ENCODE data around the gene PSMD3. TPM values are rescaled to one million over a fixed set of nuclear protein-coding genes. Genes with fewer than 3 reads are reported as not detected.

Gene PSMD3
- total RNA-seq, 2 donors from 2014 or later, result 68.8 to 74.2 TPM

GRCh38 chr17:39952680-39953470 is 27.7 kb upstream of the PSMD3 start:
- no peaks in the 10 kb centered on the region for H3K9me3 ChIP-seq
- H3K27me3 ChIP-seq (replicated peaks; ENCODE audit: insufficient read depth), result no peaks in the 10 kb centered on the region
- H3K4me3 ChIP-seq, result peak overlapping the region; percentile 76
- H3K27ac ChIP-seq, result peak overlapping the region; percentile 64 to 68
- ATAC-seq (ENCODE audit: insufficient number of reproducible peaks, low FRiP score, low read depth) (peak; percentile 88), DNase-seq (ENCODE audit: low spot score) (peak; percentile 99)
- no peaks in the 10 kb centered on the region for H3K36me3 ChIP-seq
- H3K4me1 ChIP-seq (ENCODE audit: control insufficient read depth in 1 of 2, low read depth in 2 of 2), result peaks cover 4 to 11% of the 10 kb centered on the region in 2 donors
- no peak for TF ChIP-seq CTCF (IDR thresholded peaks at IDR 0.05)

GRCh38 chr17:39953471-39953888 is 27.1 kb upstream of the PSMD3 start:
- no peaks in the 10 kb centered on the region for H3K27me3 ChIP-seq (replicated peaks; ENCODE audit: insufficient read depth)
- peak overlapping the region; percentile 66 for H3K4me3 ChIP-seq
- no peak for ATAC-seq (ENCODE audit: insufficient number of reproducible peaks, low FRiP score, low read depth)
- no peak for DNase-seq (ENCODE audit: low spot score)
- peak overlapping the region; percentile 18 to 45 for H3K27ac ChIP-seq
- no peaks in the 10 kb centered on the region for H3K36me3 ChIP-seq
- peaks cover 4 to 11% of the 10 kb centered on the region in 2 donors for H3K4me1 ChIP-seq (ENCODE audit: control insufficient read depth in 1 of 2, low read depth in 2 of 2)
- TF ChIP-seq CTCF (IDR thresholded peaks at IDR 0.05), result no peak
- no peaks in the 10 kb centered on the region for H3K9me3 ChIP-seq

- peaks cover 4 to 11% of the 10 kb centered on the region in 2 donors for H3K4me1 ChIP-seq (ENCODE audit: control insufficient read depth in 1 of 2, low read depth in 2 of 2)
Measured at GRCh38 chr17:39954876-39955275, 25.7 kb upstream of the PSMD3 start.

GRCh38 chr17:39955726-39956225 is 24.8 kb upstream of the PSMD3 start:
- H3K36me3 ChIP-seq, result no peaks in the 10 kb centered on the region
- DNase-seq (ENCODE audit: low spot score), result no peak
- peaks cover 4 to 11% of the 10 kb centered on the region in 2 donors for H3K4me1 ChIP-seq (ENCODE audit: control insufficient read depth in 1 of 2, low read depth in 2 of 2)
- no peak for ATAC-seq (ENCODE audit: insufficient number of reproducible peaks, low FRiP score, low read depth)
- no peak overlapping the region for H3K4me3 ChIP-seq
- H3K27me3 ChIP-seq (replicated peaks; ENCODE audit: insufficient read depth), result no peaks in the 10 kb centered on the region
- no peak overlapping the region for H3K27ac ChIP-seq
- H3K9me3 ChIP-seq, result no peaks in the 10 kb centered on the region
- TF ChIP-seq CTCF (IDR thresholded peaks at IDR 0.05), result no peak

More at GRCh38 chr17:39954876-39955275, 25.7 kb upstream of the PSMD3 start:
- Histone ChIP-seq H3K4me3 (no peak overlapping the region), H3K9me3 (no peaks in the 10 kb centered on the region), H3K27ac (no peak overlapping the region), H3K36me3 (no peaks in the 10 kb centered on the region), H3K27me3 (replicated peaks; ENCODE audit: insufficient read depth) (no peaks in the 10 kb centered on the region)
- DNase-seq (ENCODE audit: low spot score), result no peak
- no peak for ATAC-seq (ENCODE audit: insufficient number of reproducible peaks, low FRiP score, low read depth)
- no peak for TF ChIP-seq CTCF (IDR thresholded peaks at IDR 0.05)

GRCh38 chr17:39960524-39961041 is 20.0 kb upstream of the PSMD3 start:
- no peak for ATAC-seq (ENCODE audit: insufficient number of reproducible peaks, low FRiP score, low read depth)
- DNase-seq (ENCODE audit: low spot score), result no peak
- no peak overlapping the region for H3K27ac ChIP-seq
- no peaks in the 10 kb centered on the region for H3K9me3 ChIP-seq
- no peaks in the 10 kb centered on the region for H3K27me3 ChIP-seq (replicated peaks; ENCODE audit: insufficient read depth)
- H3K4me1 ChIP-seq (ENCODE audit: control insufficient read depth in 1 of 2, low read depth in 2 of 2), result no peaks in the 10 kb centered on the region
- no peaks in the 10 kb centered on the region for H3K36me3 ChIP-seq
- no peak for TF ChIP-seq CTCF (IDR thresholded peaks at IDR 0.05)
- no peak overlapping the region for H3K4me3 ChIP-seq

Data from thoracic aorta (tissue), 2 donors.